HEK293T (cell line): Measurements from ENCODE around the gene FKBP11.

Experiments used
- CTCF ChIA-PET: fragments of 350-600 bp; formaldehyde crosslinking; extraction: SDS; loops from one replicate; lab custom pipeline; 2021; ENCODE audit warnings: antibody characterized with exemption, inconsistent platforms; lab: Yijun Ruan, JAX
- POLR2A ChIA-PET: fragments of 350-600 bp; formaldehyde crosslinking; extraction: SDS; loops from one replicate; lab custom pipeline; 2020; ENCODE audit warnings: antibody characterized with exemption, inconsistent platforms; lab: Yijun Ruan, JAX
- DNase-seq: peaks from one replicate; pipeline ENCODE4 v3.0.0; 2012; ENCODE audit warnings: mixed read lengths; ENCODE audit errors: extremely low spot score
- ARNT ChIP-seq: fragments of 450-650 bp; IDR thresholded peaks from 2 replicates; pipeline ENCODE4 v1.6.1; 2017; ENCODE audit warnings: mild to moderate bottlenecking
- BHLHE40 ChIP-seq: fragments of 450-650 bp; IDR thresholded peaks from 2 replicates; pipeline ENCODE4 v1.6.1; 2016; ENCODE audit warnings: mild to moderate bottlenecking, moderate library complexity, borderline replicate concordance
- CTBP1 ChIP-seq: fragments of 450-650 bp; IDR thresholded peaks from 2 replicates; pipeline ENCODE4 v1.6.1; 2016; ENCODE audit warnings: borderline replicate concordance
- ELF4 ChIP-seq: fragments of 450-650 bp; IDR thresholded peaks from 2 replicates; pipeline ENCODE4 v1.6.1; 2017; ENCODE audit warnings: antibody characterized with exemption
- FOXA1 ChIP-seq: fragments of 450-650 bp; IDR thresholded peaks from 2 replicates; pipeline ENCODE4 v1.6.1; 2016; ENCODE audit warnings: mild to moderate bottlenecking
- FOXK2 ChIP-seq: fragments of 450-650 bp; IDR thresholded peaks from 2 replicates; pipeline ENCODE4 v1.6.1; 2016; ENCODE audit warnings: mild to moderate bottlenecking
- FOXM1 ChIP-seq: fragments of 450-650 bp; IDR thresholded peaks from 2 replicates; pipeline ENCODE4 v1.6.1; 2017; ENCODE audit warnings: mild to moderate bottlenecking, borderline replicate concordance
- HDGF ChIP-seq: fragments of 450-650 bp; IDR thresholded peaks from 2 replicates; pipeline ENCODE4 v1.6.1; 2017; ENCODE audit warnings: antibody characterized with exemption, borderline replicate concordance
- L3MBTL2 ChIP-seq: fragments of 450-650 bp; conservative IDR thresholded peaks from 2 replicates; pipeline ENCODE4 v1.6.1; 2016; ENCODE audit warnings: mild to moderate bottlenecking
- LEF1 ChIP-seq: fragments of 450-650 bp; IDR thresholded peaks from 2 replicates; pipeline ENCODE4 v1.6.1; 2017; ENCODE audit warnings: mild to moderate bottlenecking, borderline replicate concordance
- NFRKB ChIP-seq: fragments of 450-650 bp; IDR thresholded peaks from 2 replicates; pipeline ENCODE4 v1.6.1; 2016; ENCODE audit warnings: mild to moderate bottlenecking, moderate library complexity
- PKNOX1 ChIP-seq: fragments of 450-650 bp; IDR thresholded peaks from 2 replicates; pipeline ENCODE4 v1.6.1; 2016
- SP1 ChIP-seq: fragments of 450-650 bp; IDR thresholded peaks from 2 replicates; pipeline ENCODE4 v1.6.1; 2017
- SUZ12 ChIP-seq: fragments of 450-650 bp; IDR thresholded peaks from 2 replicates; pipeline ENCODE4 v1.6.1; 2016; ENCODE audit warnings: mild to moderate bottlenecking
- TARDBP ChIP-seq: fragments of 450-650 bp; IDR thresholded peaks from 2 replicates; pipeline ENCODE4 v1.6.1; 2016
- ZNF384 ChIP-seq: fragments of 450-650 bp; IDR thresholded peaks from 2 replicates; pipeline ENCODE4 v1.6.1; 2016

Gene FKBP11

GRCh38 chr12:48947727-48948126 is 22.4 kb upstream of the FKBP11 start:
- TF ChIP-seq FOXM1 (no peak), SP1 (no peak), LEF1 (no peak), HDGF (no peak), BHLHE40 (no peak), TARDBP (no peak), ELF4 (no peak), NFRKB (no peak), PKNOX1 (no peak; the same call in 1 of the 2 replicates), ZNF384 (no peak), SUZ12 (no peak), L3MBTL2 (no peak), FOXK2 (no peak), ARNT (no peak), CTBP1 (no peak), FOXA1 (no peak)
- ChIA-PET CTCF (interaction anchor here (0.6 kb wide), 2 partner anchors 88 to 97 kb away, joined by 3 to 4 read pairs; no protein-coding TSS in a partner anchor), POLR2A (interaction anchor here (1.8 kb wide), 1 partner anchor 10 kb away, joined by 5 read pairs; the partner anchor contains the start of gene ARF3)
- no peak for DNase-seq

- POLR2A ChIA-PET = interaction anchor here (1.8 kb wide), 1 partner anchor 10 kb away, joined by 5 read pairs; the partner anchor contains the start of gene ARF3
- CTCF ChIA-PET = interaction anchor here (0.6 kb wide), 1 partner anchor 87 kb away, joined by 3 read pairs; no protein-coding TSS in a partner anchor
- no peak for DNase-seq
- TF ChIP-seq SUZ12 = no peak
- TF ChIP-seq SP1 = no peak
Observed at GRCh38 chr12:48946943-48947342, 21.7 kb upstream of the FKBP11 start.

GRCh38 chr12:48946205-48946604 is 20.9 kb upstream of the FKBP11 start:
- TF ChIP-seq NFRKB (no peak), BHLHE40 (no peak), SP1 (no peak), TARDBP (no peak), CTBP1 (no peak), ARNT (no peak), FOXA1 (no peak)
- CTCF ChIA-PET = no interaction called here
- POLR2A ChIA-PET = no interaction called here
- no peak for DNase-seq

GRCh38 chr12:48943221-48943620 is 17.9 kb upstream of the FKBP11 start:
- no peak for DNase-seq
- no peak for TF ChIP-seq FOXM1
- no peak for TF ChIP-seq SUZ12
- TF ChIP-seq PKNOX1 = no peak
- no peak for TF ChIP-seq CTBP1
- no peak for TF ChIP-seq NFRKB
- no peak for TF ChIP-seq L3MBTL2
- TF ChIP-seq SP1 = no peak
- TF ChIP-seq ZNF384 = no peak
- TF ChIP-seq BHLHE40 = no peak
- no peak for TF ChIP-seq LEF1
- no peak for TF ChIP-seq TARDBP
- no peak for TF ChIP-seq ELF4
- no peak for TF ChIP-seq FOXK2
- no peak for TF ChIP-seq HDGF
- ChIA-PET POLR2A (interaction anchor here (2.0 kb wide), 1 partner anchor 14 kb away, joined by 6 read pairs; the partner anchor contains the start of gene ARF3), CTCF (interaction anchor here (0.6 to 1.1 kb wide), 2 partner anchors 53 to 722 kb away, joined by 4 to 7 read pairs; no protein-coding TSS in a partner anchor)

- TF ChIP-seq TARDBP = no peak
- no peak for TF ChIP-seq NFRKB
- TF ChIP-seq FOXA1 = no peak
- no peak for TF ChIP-seq FOXM1
- TF ChIP-seq ELF4 = no peak
- TF ChIP-seq BHLHE40 = no peak
- TF ChIP-seq SUZ12 = no peak
- no peak for TF ChIP-seq L3MBTL2
- no peak for TF ChIP-seq PKNOX1
- TF ChIP-seq HDGF = no peak
- TF ChIP-seq FOXK2 = no peak
- no peak for TF ChIP-seq LEF1
- TF ChIP-seq SP1 = no peak
- TF ChIP-seq ZNF384 = no peak
- TF ChIP-seq ARNT = no peak
- TF ChIP-seq CTBP1 = no peak
- no peak for DNase-seq
- ChIA-PET POLR2A (interaction anchor here (1.6 kb wide), 1 partner anchor 17 kb away, joined by 4 read pairs; the partner anchor contains the start of gene ARF3), CTCF (interaction anchor here (0.8 kb wide), 1 partner anchor 49 kb away, joined by 3 read pairs; no protein-coding TSS in a partner anchor)
Observed at GRCh38 chr12:48940181-48940580, 14.9 kb upstream of the FKBP11 start.

DNA sequence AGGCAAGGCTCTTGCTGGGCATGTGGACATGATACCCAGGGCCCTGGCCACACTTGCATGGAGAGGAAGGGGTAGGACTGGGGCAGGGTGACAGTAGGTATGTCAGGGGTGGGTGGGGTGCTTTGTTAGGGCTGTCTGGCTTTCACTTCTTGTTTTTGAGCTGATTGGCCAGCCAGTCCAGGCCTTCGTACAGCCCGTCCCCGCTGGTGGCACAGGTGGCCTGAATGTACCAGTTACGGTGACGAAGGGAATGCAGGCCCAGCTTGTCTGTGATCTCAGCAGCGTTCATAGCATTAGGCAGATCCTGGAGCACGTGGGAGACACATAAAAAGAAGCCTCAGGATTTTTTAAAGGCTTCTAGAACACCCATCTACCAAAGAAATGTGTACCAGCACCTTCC is 13.5 kb upstream of the FKBP11 start:
- TF ChIP-seq L3MBTL2 = no peak
- TF ChIP-seq FOXA1 = no peak
- ChIA-PET POLR2A (no interaction called here), CTCF (interaction anchor here (1.2 kb wide), 1 partner anchor 50 kb away, joined by 4 read pairs; no protein-coding TSS in a partner anchor)
- no peak for DNase-seq
